Measurements from ENCODE around the gene CEL. TPM values are rescaled to one million over a fixed set of nuclear protein-coding genes. Genes with fewer than 3 reads are reported as not detected.
"Not testable (repeated sequence)": the region's sequence is repeated elsewhere in the genome, so short reads cannot be mapped to it uniquely, and the experiment has no call there.

The CEL gene
- total and polyA plus RNA-seq, 4 donors: 1.5 to 4.5 (median 3.8) TPM

- H3K36me3 ChIP-seq (ENCODE audit: control insufficient read depth in 1 of 2, insufficient read depth in 2 of 2, low read length in 1 of 2): no peaks in the 10 kb centered on the region
- intact Hi-C loops (cut with DNase I): no loop called here
- no peaks in the 10 kb centered on the region for H3K27me3 ChIP-seq (ENCODE audit: control insufficient read depth in 1 of 2, insufficient read depth in 2 of 2, low read length in 1 of 2)
- ATAC-seq (ENCODE audit: low FRiP score): no peak
- no peak overlapping the region for H3K4me3 ChIP-seq (ENCODE audit: low read length in 2 of 2)
- no peaks in the 10 kb centered on the region for H3K9me3 ChIP-seq (ENCODE audit: control insufficient read depth, low read length)
- 83 to 85% methylated on average over 14 of the region's 14 CpGs for WGBS, 2 donors
- no peaks in the 10 kb centered on the region for H3K4me1 ChIP-seq (ENCODE audit: control insufficient read depth in 1 of 2, insufficient read depth in 2 of 2, low read length in 2 of 2)
- no peak overlapping the region for H3K27ac ChIP-seq (ENCODE audit: low read depth in 1 of 2, low read length in 2 of 2)
- peak in 1 of 2 donors; percentile 51 for DNase-seq
These were observed 1.9 kb downstream of the CEL start for GRCh38 chr9:133063500-133064231.

- Histone ChIP-seq H3K27ac (ENCODE audit: low read depth in 1 of 2, low read length in 2 of 2) (no peak overlapping the region), H3K27me3 (ENCODE audit: control insufficient read depth in 1 of 2, insufficient read depth in 2 of 2, low read length in 1 of 2) (no peaks in the 10 kb centered on the region), H3K4me1 (ENCODE audit: control insufficient read depth in 1 of 2, insufficient read depth in 2 of 2, low read length in 2 of 2) (no peaks in the 10 kb centered on the region), H3K36me3 (ENCODE audit: control insufficient read depth in 1 of 2, insufficient read depth in 2 of 2, low read length in 1 of 2) (no peaks in the 10 kb centered on the region), H3K4me3 (ENCODE audit: low read length in 2 of 2) (no peak overlapping the region), H3K9me3 (ENCODE audit: control insufficient read depth, low read length) (no peaks in the 10 kb centered on the region)
- 94% methylated on average over 30 of the region's 30 CpGs for WGBS, 2 donors
- DNase-seq (peak in 1 of 2 donors; percentile 69), ATAC-seq (ENCODE audit: low FRiP score) (no peak)
- intact Hi-C loops (cut with DNase I): no loop called here
These were observed 2.7 kb downstream of the CEL start for GRCh38 chr9:133064241-133065069.

GRCh38 chr9:133065070-133065388, 3.2 kb downstream of the CEL start:
- DNase-seq (no peak), ATAC-seq (ENCODE audit: low FRiP score) (no peak)
- 94 to 96% methylated on average over 17 of the region's 17 CpGs for WGBS, 2 donors
- Histone ChIP-seq H3K9me3 (ENCODE audit: control insufficient read depth, low read length) (no peaks in the 10 kb centered on the region), H3K36me3 (ENCODE audit: control insufficient read depth in 1 of 2, insufficient read depth in 2 of 2, low read length in 1 of 2) (no peaks in the 10 kb centered on the region), H3K4me3 (ENCODE audit: low read length in 2 of 2) (no peak overlapping the region), H3K4me1 (ENCODE audit: control insufficient read depth in 1 of 2, insufficient read depth in 2 of 2, low read length in 2 of 2) (no peaks in the 10 kb centered on the region), H3K27ac (ENCODE audit: low read depth in 1 of 2, low read length in 2 of 2) (no peak overlapping the region), H3K27me3 (ENCODE audit: control insufficient read depth in 1 of 2, insufficient read depth in 2 of 2, low read length in 1 of 2) (no peaks in the 10 kb centered on the region)
- intact Hi-C loops (cut with DNase I): no loop called here

GRCh38 chr9:133066181-133066983, 4.6 kb downstream of the CEL start:
- intact Hi-C loops (cut with DNase I): no loop called here
- ATAC-seq (ENCODE audit: low FRiP score) (no peak), DNase-seq (peak in 1 of 2 donors; percentile 68)
- no peaks in the 10 kb centered on the region for H3K9me3 ChIP-seq (ENCODE audit: control insufficient read depth, low read length)
- no peak overlapping the region for H3K27ac ChIP-seq (ENCODE audit: low read depth in 1 of 2, low read length in 2 of 2)
- H3K4me1 ChIP-seq (ENCODE audit: control insufficient read depth in 1 of 2, insufficient read depth in 2 of 2, low read length in 2 of 2): no peaks in the 10 kb centered on the region
- WGBS, 2 donors: 94% methylated on average over 22 to 25 of the region's 25 CpGs
- H3K4me3 ChIP-seq (ENCODE audit: low read length in 2 of 2): no peak overlapping the region
- H3K27me3 ChIP-seq (ENCODE audit: control insufficient read depth in 1 of 2, insufficient read depth in 2 of 2, low read length in 1 of 2): no peaks in the 10 kb centered on the region
- H3K36me3 ChIP-seq (ENCODE audit: control insufficient read depth in 1 of 2, insufficient read depth in 2 of 2, low read length in 1 of 2): no peaks in the 10 kb centered on the region

- ATAC-seq (ENCODE audit: low FRiP score): no peak
- H3K4me1 ChIP-seq (ENCODE audit: control insufficient read depth in 1 of 2, insufficient read depth in 2 of 2, low read length in 2 of 2): no peaks in the 10 kb centered on the region
- no peak overlapping the region for H3K27ac ChIP-seq (ENCODE audit: low read depth in 1 of 2, low read length in 2 of 2)
- H3K9me3 ChIP-seq (ENCODE audit: control insufficient read depth, low read length): no peaks in the 10 kb centered on the region
- intact Hi-C loops (cut with DNase I): no loop called here
- no peaks in the 10 kb centered on the region for H3K27me3 ChIP-seq (ENCODE audit: control insufficient read depth in 1 of 2, insufficient read depth in 2 of 2, low read length in 1 of 2)
- no peaks in the 10 kb centered on the region for H3K36me3 ChIP-seq (ENCODE audit: control insufficient read depth in 1 of 2, insufficient read depth in 2 of 2, low read length in 1 of 2)
- H3K4me3 ChIP-seq (ENCODE audit: low read length in 2 of 2): no peak overlapping the region
- WGBS, 2 donors: 91 to 92% methylated on average over 11 of the region's 11 CpGs
- DNase-seq: peak in 1 of 2 donors; percentile 65
These were observed 5.2 kb downstream of the CEL start for GRCh38 chr9:133067006-133067405.

GRCh38 chr9:133067813-133068212, 6.0 kb downstream of the CEL start:
- Histone ChIP-seq H3K4me3 (ENCODE audit: low read length in 2 of 2) (no peak overlapping the region), H3K9me3 (ENCODE audit: control insufficient read depth, low read length) (no peaks in the 10 kb centered on the region), H3K4me1 (ENCODE audit: control insufficient read depth in 1 of 2, insufficient read depth in 2 of 2, low read length in 2 of 2) (no peaks in the 10 kb centered on the region), H3K27me3 (ENCODE audit: control insufficient read depth in 1 of 2, insufficient read depth in 2 of 2, low read length in 1 of 2) (no peaks in the 10 kb centered on the region), H3K27ac (ENCODE audit: low read depth in 1 of 2, low read length in 2 of 2) (no peak overlapping the region), H3K36me3 (ENCODE audit: control insufficient read depth in 1 of 2, insufficient read depth in 2 of 2, low read length in 1 of 2) (no peaks in the 10 kb centered on the region)
- intact Hi-C loops (cut with DNase I): no loop called here
- DNase-seq: peak in 1 of 2 donors; percentile 23
- WGBS, 2 donors: 81 to 82% methylated on average over 11 of the region's 11 CpGs
- no peak for ATAC-seq (ENCODE audit: low FRiP score)

GRCh38 chr9:133068431-133068830, 6.7 kb downstream of the CEL start:
- intact Hi-C loops (cut with DNase I); H3K9me3 ChIP-seq (ENCODE audit: control insufficient read depth, low read length); H3K4me1 ChIP-seq (ENCODE audit: control insufficient read depth in 1 of 2, insufficient read depth in 2 of 2, low read length in 2 of 2); H3K27ac ChIP-seq (ENCODE audit: low read depth in 1 of 2, low read length in 2 of 2); H3K36me3 ChIP-seq (ENCODE audit: control insufficient read depth in 1 of 2, insufficient read depth in 2 of 2, low read length in 1 of 2); H3K4me3 ChIP-seq (ENCODE audit: low read length in 2 of 2); H3K27me3 ChIP-seq (ENCODE audit: control insufficient read depth in 1 of 2, insufficient read depth in 2 of 2, low read length in 1 of 2): not testable (repeated sequence)
- 87 to 100% methylated on average over 1 to 3 of the region's 15 CpGs for WGBS, 2 donors
- ATAC-seq (ENCODE audit: low FRiP score) (peak; percentile 26), DNase-seq (peak in 1 of 2 donors; percentile 62)

- 88 to 91% methylated on average over 17 of the region's 17 CpGs for WGBS, 2 donors
- not testable (repeated sequence) for ATAC-seq (ENCODE audit: low FRiP score)
These were observed 8.8 kb downstream of the CEL start for GRCh38 chr9:133070500-133070961.

More at GRCh38 chr9:133070500-133070961, 8.8 kb downstream of the CEL start:
- peak in 1 of 2 donors; percentile 57 for DNase-seq
- H3K9me3 ChIP-seq (ENCODE audit: control insufficient read depth, low read length); H3K36me3 ChIP-seq (ENCODE audit: control insufficient read depth in 1 of 2, insufficient read depth in 2 of 2, low read length in 1 of 2); intact Hi-C loops (cut with DNase I); H3K4me3 ChIP-seq (ENCODE audit: low read length in 2 of 2); H3K27ac ChIP-seq (ENCODE audit: low read depth in 1 of 2, low read length in 2 of 2); H3K4me1 ChIP-seq (ENCODE audit: control insufficient read depth in 1 of 2, insufficient read depth in 2 of 2, low read length in 2 of 2); H3K27me3 ChIP-seq (ENCODE audit: control insufficient read depth in 1 of 2, insufficient read depth in 2 of 2, low read length in 1 of 2): not testable (repeated sequence)
